GM19351 (cell line): ENCODE measurements around the gene RNF135.
"Not testable (repeated sequence)": the region's sequence is repeated elsewhere in the genome, so short reads cannot be mapped to it uniquely, and the experiment has no call there.

Experiments
- ATAC-seq: cut with Tn5 transposase; IDR thresholded peaks from one replicate; pipeline ENCODE4 v1.9.1; 2021; ENCODE audit warnings: mild to moderate bottlenecking, moderate library complexity; ENCODE audit not compliant: unreplicated experiment

Gene RNF135

GRCh38 chr17:30954046-30954830 is 16.6 kb upstream of the RNF135 start:
- ATAC-seq, result no peak

GRCh38 chr17:30956764-30957374 is 14.0 kb upstream of the RNF135 start:
- no peak for ATAC-seq

DNA sequence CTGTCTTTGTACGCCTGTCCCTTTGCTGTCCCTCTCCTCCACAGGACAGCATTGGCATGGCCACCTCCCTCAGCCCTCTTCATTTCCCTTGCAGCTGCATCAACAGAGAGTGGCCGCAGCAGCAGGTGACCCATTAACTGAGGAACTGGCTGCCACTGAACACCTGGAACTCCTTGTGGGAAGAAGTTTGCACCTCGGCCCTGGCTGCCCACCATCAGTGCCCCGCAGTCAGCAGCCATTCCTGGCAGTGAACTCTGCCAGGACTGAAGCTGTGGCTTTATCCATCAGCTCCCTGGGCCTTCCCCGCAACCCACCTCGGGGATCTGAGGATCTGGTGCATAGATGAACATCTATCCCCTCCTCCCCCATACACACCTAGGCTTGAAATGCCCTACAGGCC is 13.1 kb upstream of the RNF135 start:
- no peak for ATAC-seq

GRCh38 chr17:30958187-30958586 is 12.7 kb upstream of the RNF135 start:
- no peak for ATAC-seq

- no peak for ATAC-seq
Observed at GRCh38 chr17:30961209-30962188, 9.3 kb upstream of the RNF135 start.

- not testable (repeated sequence) for ATAC-seq
Observed at GRCh38 chr17:30964312-30964711, 6.5 kb upstream of the RNF135 start.

GRCh38 chr17:30964876-30965275 is 6.0 kb upstream of the RNF135 start:
- ATAC-seq, result no peak

GRCh38 chr17:30965686-30966085 is 5.2 kb upstream of the RNF135 start:
- ATAC-seq, result no peak

DNA sequence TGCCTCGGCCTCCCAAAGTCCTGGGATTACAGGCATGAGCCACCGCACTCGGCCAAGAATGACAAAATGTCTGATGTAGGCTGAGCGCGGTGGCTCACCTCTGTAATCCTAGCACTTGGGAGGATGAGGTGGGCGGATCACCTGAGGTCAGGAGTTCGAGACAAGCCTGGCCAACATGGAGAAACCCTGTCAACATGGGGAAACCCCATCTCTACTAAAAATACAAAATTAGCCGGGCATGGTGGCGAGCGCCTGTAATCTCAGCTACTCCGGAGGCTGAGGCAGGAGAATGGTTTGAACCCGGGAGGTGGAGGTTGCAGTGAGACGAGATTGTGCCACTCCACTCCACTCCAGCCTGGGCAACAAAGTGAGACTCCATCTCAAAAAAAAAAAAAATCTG is 2.9 kb upstream of the RNF135 start:
- not testable (repeated sequence) for ATAC-seq

GRCh38 chr17:30969989-30970830 is 629 bp upstream of the RNF135 start:
- no peak for ATAC-seq

GRCh38 chr17:30975042-30975820 is 4.4 kb downstream of the RNF135 start:
- ATAC-seq, result no peak

DNA sequence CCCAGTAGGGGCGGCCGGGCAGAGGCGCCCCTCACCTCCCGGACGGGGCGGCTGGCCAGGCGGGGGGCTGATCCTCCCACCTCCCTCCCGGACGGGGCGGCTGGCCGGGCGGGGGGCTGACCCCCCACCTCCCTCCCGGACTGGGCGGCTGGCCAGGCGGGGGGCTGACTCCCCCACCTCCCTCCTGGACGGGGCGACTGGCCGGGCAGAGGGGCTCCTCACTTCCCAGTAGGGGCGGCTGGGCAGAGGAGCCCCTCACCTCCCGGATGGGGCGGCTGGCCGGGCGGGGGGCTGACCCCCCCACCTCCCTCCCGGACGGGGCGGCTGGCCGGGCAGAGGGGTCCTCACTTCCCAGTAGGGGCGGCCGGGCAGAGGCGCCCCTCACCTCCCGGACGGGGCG is 9.1 kb downstream of the RNF135 start:
- ATAC-seq, result not testable (repeated sequence)

DNA sequence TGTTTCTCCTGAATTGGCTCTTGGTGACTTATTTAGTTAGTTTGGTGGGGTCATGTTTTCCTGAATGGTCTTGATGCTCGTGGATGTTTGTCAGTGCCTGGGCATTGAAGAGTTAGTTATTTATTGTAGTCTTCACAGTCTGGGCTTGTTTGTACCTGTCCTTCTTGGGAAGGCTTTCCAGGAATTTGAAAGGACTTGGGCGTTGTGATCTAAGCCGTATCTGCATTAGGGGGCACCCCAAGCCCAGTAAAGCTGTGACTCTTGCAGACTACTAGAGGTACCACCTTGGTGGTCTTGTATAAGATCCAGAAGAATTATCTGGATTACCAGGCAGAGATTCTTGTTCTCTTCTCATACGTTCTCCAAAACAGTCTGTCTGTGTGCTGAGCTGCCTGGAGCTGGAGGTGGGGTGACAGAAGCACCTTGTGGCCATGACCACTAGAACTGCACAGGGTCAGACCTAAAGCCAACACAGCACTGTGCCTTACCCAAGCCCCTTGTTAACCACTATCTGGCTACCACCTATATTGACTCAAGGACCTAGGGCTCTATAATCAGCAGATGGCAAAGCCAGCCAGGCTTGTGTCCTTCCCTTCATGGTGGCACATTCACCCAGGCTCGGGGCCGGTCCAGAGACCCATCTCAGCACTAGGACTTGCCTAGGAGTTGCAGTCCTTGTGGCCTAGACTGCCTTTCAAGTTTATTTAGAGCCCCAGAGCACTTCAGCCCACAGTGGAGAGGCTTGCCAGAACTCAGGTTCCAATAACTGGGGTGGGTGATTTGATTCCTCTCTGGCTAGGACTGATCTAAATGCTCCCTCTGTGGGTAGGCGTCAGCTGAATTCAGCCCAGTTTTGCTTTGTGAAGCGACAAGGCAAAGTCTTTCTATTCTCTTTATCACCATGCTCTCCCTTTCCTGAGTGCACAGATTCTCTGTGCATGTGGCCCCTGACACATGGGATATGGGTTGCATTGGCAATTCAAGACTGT is 11.0 kb downstream of the RNF135 start:
- ATAC-seq, result no peak

DNA sequence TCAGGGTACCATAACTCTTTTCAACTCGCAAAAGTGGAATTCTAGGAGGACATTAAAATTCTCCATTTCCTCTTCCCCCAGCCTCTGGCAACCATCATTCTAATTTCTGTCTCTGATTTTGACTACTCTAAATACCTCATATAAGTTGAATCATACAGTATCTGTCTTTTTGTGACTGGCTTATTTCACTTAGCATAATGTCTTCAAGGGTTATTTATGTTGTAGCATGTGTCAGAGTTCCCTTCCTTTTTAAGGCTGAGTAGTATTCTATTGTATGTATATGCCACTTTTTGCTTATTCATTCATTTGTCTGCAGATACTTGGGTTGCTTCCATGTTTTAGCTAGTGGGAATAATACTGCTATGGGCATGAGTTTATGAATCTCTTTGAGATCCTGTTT is 12.0 kb downstream of the RNF135 start:
- no peak for ATAC-seq

DNA sequence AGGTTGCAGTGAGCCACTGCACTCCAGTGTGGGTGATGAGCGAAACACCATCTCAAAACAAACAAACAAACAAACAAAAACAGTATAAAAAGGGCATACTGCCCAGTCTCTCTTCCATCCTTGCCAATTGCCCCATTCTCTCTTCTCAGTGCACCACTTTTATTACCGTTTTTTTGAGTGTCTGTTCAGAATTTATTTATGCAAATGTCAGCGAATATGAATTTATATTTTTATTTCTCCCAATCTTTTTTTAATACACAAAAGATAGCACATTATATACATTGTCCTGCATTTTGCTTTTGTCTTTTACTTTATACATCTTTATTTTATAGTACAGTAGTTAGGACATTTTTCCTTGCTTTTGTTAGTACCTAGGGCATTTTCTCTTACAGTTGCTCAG is 19.6 kb downstream of the RNF135 start:
- no peak for ATAC-seq

DNA sequence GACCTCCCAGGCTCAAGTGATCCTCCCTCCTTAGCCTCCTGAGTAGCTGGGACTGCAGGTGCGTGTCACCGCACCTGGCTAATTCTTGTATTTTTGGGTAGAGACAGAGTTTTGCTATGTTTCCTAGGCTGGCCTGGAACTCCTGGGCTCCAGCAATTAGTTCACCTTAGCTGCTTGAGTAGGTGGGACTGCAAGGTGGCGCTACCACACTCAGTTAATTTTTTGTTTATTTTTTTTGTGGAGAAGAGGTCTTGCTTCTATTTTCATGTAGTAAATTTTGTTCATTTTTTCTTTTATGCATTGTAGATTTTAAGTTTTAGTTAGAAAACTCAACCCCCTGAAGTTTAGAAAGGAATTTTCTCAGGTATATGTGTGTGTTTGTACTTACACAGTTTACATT is 21.7 kb downstream of the RNF135 start:
- no peak for ATAC-seq

- ATAC-seq, result no peak
Observed at GRCh38 chr17:30995347-30995746, 24.5 kb downstream of the RNF135 start.

DNA sequence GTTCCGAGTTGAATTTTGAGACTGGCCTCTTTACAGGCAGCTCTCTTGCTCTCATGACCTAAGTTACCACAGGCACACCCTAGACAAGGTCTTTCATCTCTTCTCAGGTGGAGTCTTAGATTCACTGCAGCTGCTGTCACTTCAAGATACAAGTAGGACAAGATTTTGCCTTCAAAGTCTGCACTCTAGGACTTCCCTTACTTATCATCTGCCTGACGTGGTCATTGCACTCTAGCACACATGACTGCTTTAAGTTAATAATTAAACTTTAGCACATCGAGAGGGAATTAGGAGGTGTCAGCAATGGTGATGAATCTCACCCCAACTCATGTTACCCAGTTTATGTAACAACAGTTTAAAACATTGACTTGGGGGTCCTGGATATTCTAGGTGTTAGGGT is 25.6 kb downstream of the RNF135 start:
- no peak for ATAC-seq

GRCh38 chr17:30997270-30997669 is 26.4 kb downstream of the RNF135 start:
- ATAC-seq, result no peak
